Activated naive CD4-positive, alpha-beta T cell (primary cell): Measurements from ENCODE around the gene PFKFB2.
"Not testable (repeated sequence)": the region's sequence is repeated elsewhere in the genome, so short reads cannot be mapped to it uniquely, and the experiment has no call there.

Experiments
- DNase-seq, 4 experiments: peaks; one replicate each; lab custom pipeline; 2025; lab: John Stamatoyannopoulos, UW

The PFKFB2 gene

DNA sequence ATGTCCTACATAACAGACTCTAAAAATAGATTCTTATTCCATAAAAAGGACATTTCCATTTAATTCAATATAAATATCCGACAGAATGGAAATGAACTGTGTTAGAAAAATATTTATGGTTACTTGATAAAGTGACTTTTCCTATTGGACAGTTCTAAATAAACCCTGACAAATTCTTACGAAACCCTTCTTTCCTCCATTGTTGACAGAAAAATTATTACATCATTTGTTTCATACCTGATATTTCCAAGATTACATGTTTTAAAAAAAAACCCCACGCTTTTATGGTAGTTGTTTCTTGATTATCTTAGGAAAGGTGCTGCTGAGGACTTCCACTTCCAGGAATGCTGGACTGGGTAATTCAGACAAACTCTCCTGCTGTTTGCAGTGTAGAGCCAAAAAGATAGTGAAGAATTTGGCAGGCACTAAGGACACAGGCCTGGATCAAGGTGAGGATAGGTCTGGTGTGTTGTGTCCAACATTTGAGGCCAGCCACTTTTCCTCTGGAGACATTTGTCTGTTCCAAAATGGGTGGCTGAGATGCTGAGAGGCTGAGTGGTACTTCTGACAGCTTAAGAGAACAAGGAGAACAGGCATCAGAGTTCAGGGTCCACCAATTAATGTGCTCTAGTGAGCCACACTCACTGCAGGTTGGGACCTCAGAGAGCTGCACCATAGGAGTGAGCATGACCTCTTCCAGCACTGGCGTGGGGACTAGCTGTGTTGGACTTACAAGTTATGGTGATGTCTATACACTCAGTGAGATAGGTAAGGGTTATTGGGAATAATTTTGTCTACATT lies 13.5 kb upstream of the PFKFB2 start:
- no peak for DNase-seq

GRCh38 chr1:207040181-207040533 lies 12.9 kb upstream of the PFKFB2 start:
- DNase-seq, result no peak

- DNase-seq, result not testable (repeated sequence)
These were observed 11.7 kb upstream of the PFKFB2 start for GRCh38 chr1:207041397-207041796.

DNA sequence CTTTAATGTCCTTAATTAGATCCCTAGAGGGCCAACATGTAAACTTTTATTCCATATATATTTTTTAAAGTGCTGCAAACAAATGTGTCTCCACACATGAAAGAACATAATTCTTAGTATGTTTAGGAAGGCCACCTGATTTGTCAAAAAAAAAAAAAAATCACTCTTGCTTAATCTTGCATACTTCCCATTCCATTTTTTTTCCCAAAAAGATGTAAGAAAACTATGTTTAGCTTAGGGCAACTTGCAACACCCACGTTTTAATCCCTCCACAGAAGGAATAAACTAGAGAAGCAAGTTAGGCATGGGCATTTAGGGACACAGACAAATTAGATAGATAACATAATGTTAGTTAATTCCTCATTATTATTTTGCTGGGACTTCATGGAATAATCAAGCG lies 7.6 kb upstream of the PFKFB2 start:
- DNase-seq, result no peak

GRCh38 chr1:207047505-207047904 lies 5.6 kb upstream of the PFKFB2 start:
- DNase-seq, result no peak

DNA sequence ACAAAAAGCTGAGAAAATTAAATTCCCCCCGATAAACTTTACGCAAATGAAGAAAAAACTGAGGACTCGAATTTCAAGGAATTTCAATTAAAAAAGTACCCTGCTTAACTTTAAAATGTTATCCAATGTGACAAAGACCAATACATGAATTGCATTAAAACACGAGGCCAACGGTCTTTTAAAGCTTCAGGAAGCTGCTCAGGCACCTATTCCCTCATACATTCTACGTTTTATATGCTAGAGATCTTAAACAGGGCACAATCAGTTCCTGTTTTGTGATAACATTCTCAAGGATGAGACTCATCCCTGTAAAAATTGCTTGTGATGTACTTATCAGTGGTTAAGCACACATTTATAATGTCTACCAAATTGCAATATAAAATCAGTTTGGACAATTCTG lies 5.0 kb upstream of the PFKFB2 start:
- DNase-seq, result no peak

- DNase-seq, result no peak
These were observed 4.0 kb upstream of the PFKFB2 start for GRCh38 chr1:207049054-207049453.

DNA sequence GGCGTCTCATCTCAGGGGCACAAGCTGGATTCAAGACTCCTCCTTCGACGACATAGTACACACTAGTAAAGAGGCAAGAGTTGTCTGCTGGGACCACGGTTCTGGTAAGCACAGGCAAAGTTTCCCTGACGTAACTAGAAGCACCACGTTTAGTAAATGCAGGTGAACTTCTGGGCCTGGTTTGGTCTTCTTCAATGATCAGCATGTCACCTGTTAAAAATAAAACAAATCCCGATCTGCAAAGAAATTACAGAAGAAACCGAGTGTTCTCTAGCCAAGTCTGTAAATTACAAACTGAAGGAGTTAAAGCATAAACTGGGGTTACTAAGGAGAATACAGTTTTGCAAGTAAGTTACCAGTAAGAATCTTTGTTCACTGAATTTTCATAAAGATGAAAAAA lies 3.6 kb upstream of the PFKFB2 start:
- DNase-seq, result no peak

DNA sequence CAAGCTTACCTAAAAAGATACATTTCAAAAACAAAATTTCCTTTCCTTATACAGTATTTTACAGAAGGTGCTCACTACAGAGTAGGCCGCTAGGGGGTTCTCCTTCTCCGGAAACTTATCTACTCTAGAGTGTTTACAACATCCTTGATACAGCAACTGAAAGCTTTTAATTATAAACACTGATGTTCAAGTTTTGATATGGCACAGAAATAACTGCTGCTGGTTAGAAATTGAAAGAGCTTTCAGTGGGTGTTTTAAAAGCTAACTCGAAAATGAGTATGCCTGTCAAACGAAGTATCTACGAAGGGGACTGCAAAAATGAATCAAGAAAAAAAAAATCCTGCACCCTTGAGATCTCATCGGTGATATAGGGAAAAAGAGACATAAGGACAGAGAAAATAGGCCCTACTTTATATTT lies 3.1 kb upstream of the PFKFB2 start:
- DNase-seq, result peak in 2 of 4 experiments; percentile 9 to 15

DNA sequence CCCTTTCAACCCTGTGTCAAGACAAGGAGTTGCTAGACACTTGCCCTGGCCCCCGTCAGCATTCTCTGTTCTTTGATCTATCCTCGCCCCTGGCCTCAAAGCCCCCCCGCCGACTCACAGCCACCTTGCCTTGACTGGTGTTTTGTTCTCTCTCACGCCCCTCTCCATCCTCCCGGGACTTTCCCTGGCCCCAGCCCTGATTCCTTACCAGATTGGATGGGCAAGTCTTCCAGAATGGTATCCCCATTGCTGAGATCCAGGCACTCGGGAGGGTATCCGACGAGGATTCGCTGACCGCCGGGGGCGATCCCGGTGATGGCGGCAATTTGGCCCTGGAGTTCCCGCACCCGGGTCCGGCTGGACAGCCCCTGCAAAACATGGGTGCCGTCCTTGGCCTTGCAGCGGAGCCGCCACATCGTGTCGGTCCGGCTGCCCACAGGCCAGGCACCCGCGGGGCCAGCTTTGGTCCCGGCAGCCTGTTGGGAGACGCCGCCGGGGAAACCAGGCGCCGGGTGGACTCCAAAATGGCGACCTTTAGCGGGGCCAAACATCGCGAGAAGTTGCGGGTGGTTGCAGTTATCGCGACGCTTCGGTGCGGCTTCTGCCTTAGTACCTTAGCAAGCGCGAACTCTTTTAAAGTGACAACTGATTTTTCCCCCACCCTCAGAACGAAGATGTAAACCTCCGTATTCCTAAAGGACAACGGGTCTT lies 2.4 kb upstream of the PFKFB2 start:
- DNase-seq, result peak; percentile 65 to 81 (median 71)

DNA sequence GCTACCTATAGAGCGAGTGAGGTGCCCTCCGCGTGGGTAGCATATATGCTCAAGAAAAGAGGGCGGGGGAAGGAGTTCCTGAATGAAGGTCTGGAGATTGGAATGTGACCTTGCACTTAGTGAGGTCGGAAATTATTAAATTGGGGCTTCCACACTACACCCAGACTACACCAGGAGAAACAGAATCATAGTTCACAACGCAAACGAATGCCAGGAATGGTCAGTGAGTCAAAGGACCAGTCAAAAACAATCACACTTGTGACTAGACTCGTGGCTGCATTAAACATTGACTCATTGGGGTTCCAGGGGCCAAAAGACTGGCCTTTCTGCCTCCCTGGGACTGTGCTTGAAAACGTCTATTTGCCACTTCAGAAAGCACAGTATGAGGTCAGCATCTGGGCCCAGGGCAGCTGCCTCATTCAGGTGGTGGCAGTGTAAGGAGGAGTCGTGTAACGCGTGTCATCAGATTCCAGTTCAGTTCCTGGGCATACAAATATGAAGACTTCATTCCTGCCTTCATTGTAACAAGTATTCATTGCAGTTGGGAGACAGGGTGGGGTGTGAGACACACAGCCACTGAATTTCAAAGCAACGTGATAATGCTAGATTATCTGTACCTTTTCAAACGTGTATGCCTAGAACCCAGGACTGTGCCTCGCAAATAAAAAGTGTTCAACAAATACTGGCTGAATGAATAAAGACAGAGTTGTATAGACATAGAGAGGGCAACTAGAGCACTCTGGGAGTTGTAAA lies 1.7 kb upstream of the PFKFB2 start, which contains the start of gene YOD1:
Gene YOD1 (minus strand): TSS at position 18 of the 753 bp plus-strand sequence. CDS start 178 bp downstream, outside the sequence.
- no peak for DNase-seq

GRCh38 chr1:207054491-207054890 lies 1.4 kb downstream of the PFKFB2 start:
- DNase-seq, result no peak

DNA sequence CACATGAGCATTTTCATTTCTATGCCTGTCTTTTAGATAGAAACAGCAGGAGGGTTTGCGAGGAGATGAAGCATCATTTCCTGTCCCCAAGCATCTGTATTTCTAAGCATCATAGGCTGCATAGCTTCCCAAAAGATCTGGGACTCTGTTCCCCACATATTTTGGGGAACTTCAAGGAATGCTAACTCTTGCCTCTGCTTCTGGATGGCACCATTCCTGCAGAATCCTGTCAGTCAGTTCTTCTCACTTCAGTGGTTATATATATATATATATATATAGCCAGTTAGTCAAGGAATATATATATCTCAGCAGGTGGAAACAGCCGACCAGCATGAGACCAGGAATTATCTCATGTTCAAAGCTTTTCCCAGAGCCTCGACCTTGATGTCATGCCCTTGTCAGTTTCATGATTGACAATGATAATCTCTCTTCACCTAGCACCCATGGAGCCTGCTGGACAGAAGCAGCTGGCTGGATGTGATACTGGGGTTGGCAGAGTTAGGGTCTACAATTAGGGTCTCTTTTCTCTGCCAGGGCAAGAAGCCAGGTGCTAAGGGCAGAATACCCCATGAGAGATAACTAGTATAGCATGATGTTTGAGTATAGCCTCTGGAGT lies 2.4 kb downstream of the PFKFB2 start:
- no peak for DNase-seq

- no peak for DNase-seq
These were observed 3.6 kb downstream of the PFKFB2 start for GRCh38 chr1:207056673-207057072.

- no peak for DNase-seq
These were observed 5.2 kb downstream of the PFKFB2 start for GRCh38 chr1:207058252-207058651.

DNA sequence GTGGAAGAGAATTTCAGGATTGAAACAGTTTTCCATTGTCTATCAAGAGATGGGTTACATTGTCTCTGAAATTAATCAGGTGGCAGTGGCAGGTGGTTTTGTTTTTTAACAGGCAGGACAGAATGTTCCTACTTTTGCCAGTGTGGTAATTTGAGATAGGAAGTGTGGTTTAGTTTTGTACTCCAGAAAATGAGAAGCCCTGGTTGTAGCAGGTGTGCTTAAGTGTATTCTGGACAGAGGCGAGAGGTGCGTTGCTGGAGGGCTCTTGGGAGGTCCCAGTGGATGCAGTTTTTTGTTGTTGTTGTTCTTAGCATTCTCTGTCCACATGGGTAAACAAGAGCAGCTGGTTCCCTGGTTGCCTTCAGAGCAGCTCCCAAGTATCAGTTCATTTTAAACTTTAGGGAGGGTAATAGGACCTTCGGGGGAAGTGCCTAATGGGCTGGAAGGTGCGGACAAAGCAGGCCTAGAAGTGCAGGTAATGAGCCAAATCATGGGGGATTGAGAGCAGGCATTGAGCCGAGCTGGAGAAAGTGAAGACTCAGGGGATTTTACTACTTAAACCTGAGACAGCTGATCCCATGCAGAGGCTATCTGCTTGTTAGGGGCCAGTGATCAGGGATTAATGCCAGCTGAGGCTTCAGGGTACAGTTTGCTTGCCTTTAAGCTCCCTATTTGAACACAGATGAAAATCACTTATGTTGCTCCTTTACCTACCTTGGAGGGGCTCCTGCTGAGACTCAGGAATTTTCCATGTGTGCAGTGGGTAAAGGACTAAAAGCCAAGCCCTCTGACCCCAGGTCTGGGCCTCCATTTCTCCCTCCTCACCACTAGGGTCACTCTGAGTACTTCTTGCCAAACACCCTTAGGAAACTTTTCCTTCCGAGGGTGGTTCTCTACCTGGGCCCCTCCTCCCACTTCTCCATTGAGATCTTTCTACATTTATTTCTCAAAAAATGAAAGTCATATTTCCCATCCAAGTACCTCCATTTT lies 6.1 kb downstream of the PFKFB2 start:
- no peak for DNase-seq

DNA sequence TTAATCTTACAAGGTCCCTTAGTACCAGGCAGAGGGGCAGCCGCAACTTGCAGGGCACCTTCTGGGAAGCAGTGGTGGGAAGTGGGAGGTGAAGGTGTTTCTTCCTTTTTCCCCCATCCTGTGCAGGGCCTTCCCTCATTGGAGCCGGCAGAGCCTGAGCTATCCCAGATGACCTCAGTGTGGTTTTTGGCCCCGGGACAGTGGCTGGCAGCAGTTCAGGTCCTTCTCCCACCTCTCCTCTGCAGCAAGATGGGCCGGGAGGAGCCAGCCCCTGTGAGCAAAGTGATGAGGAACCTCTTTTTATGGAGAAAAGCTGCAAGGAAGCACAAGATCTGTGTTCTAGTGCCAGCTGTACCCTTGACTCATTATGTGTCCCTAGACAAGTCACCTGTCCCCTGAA lies 6.8 kb downstream of the PFKFB2 start:
- no peak for DNase-seq

DNA sequence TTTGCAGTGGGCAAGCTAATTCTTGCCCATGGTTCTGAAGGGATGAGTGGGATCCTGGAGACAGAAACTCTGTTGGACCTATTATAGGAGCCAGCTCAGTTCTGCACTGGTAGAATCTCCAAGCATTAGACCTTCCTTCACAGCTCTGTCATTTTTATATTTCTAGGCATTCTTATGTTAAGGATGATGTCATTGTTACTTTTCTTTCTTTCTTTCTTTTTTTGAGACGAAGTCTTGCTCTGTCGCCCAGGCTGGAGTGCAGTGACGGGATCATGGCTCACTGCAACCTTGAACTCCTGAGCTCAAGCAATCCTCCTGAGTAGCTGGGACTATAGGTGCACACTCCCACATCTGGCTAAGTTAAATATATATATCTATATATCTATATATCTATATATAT lies 7.5 kb downstream of the PFKFB2 start:
- no peak for DNase-seq

- DNase-seq, result no peak
These were observed 9.0 kb downstream of the PFKFB2 start for GRCh38 chr1:207062058-207062457.

- DNase-seq, result no peak
These were observed 9.9 kb downstream of the PFKFB2 start for GRCh38 chr1:207063014-207063413.

DNA sequence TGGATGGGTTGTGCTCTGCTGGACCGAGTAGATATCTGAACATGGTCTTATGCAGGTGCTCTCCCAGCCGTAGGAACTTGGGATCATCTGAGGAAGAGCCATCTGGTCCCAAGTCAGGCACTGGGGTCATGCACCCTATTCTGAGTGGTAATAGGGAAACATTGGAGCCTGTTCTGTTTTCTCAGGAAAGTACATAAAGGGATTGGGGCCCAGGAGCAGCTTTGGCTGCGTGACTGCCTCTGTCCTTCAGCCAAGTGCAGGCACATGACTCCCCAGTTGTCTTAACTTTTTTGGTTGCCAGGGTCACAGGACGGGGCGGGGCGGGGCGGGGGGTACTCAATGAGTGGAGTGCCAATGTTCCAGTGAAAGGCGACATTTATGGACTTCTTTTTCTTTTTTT lies 11.5 kb downstream of the PFKFB2 start:
- DNase-seq, result no peak
